ENCODE data around the gene FLNB. TPM values are rescaled to one million over a fixed set of nuclear protein-coding genes. Genes with fewer than 3 reads are reported as not detected.
"Not testable (repeated sequence)": the region's sequence is repeated elsewhere in the genome, so short reads cannot be mapped to it uniquely, and the experiment has no call there.

FLNB gene
- total RNA-seq, 1 donor from 2014 or later, result 42.2 TPM

GRCh38 chr3:58049143-58049785, 41.0 kb downstream of the FLNB start:
- intact Hi-C loops (cut with micrococcal nuclease), result no loop called here

GRCh38 chr3:58051196-58051595, 43.0 kb downstream of the FLNB start:
- intact Hi-C loops (cut with micrococcal nuclease), result no loop called here

DNA sequence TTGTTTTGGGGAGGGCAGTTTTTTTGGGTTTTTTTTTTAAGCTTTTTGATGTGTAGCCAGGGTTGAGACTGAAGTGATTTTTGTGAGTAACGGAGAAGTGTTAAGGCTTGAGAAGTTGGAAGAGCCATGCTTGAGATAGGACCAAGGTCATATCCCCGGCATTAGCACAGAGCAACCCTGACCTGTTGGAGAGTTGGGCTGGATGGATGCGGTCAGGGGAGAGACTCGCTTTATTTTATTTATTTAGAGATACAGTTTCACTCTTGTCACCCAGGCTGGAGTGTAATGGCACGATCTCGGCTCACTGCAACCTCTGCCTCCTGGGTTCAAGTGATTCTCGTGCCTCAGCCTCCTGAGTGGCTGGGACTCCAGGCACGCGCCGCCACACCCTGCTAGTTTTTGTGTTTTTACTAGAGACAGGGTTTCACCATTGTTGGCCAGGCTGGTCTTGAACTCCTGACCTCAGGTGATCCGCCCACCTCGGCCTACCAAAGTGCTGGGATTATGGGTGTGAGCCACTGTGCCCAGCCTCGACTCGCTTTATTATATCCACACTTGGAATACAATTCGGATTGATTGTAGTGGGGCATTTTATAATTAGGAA, 43.5 kb downstream of the FLNB start:
- intact Hi-C loops (cut with micrococcal nuclease), result not testable (repeated sequence)

DNA sequence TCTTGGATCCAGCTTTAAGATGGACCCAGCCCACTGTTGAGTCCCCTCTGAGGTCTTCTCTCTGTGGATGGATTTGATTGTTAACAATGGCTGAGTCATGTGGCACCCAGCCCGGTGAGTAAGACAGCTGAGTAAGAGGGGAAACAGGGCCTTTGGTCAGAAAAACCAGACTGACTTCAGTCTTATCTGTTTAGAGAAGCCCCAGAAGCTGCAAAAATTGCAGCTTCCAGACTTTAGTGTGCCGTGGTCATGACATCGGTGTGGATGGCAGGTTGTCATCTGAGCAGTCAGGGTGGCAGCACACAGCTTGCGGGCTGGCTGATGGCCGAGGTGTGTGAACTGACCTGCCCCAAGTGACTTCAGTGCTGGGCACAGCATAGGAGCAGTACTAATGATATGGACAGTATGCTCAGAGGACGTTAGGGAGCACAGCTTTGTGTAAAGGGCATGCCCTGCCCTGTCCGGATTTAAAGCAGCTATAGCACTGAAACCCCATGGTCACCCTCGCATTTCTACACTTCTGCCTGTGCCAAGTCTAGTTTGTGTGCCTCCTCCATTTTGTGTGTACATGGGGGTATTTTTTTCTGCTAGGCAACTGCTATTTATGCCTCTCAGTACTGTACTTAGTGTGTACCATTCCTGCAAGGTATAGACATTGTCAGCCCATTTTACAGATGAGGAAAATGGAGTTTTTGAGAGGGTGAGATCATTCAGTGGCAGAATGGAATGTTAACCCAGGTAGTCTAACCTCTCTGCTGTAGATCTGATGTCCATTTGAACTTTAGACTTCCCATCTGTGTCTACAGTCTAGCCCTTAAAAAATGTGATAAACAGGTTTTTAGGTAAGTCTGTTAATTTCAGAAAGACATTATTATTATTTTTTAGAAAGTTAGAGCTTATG, 44.4 kb downstream of the FLNB start:
- intact Hi-C loops (cut with micrococcal nuclease), result no loop called here

GRCh38 chr3:58054652-58055051, 46.4 kb downstream of the FLNB start:
- intact Hi-C loops (cut with micrococcal nuclease), result no loop called here

- intact Hi-C loops (cut with micrococcal nuclease), result no loop called here
Observed at GRCh38 chr3:58055314-58055713, 47.1 kb downstream of the FLNB start.

DNA sequence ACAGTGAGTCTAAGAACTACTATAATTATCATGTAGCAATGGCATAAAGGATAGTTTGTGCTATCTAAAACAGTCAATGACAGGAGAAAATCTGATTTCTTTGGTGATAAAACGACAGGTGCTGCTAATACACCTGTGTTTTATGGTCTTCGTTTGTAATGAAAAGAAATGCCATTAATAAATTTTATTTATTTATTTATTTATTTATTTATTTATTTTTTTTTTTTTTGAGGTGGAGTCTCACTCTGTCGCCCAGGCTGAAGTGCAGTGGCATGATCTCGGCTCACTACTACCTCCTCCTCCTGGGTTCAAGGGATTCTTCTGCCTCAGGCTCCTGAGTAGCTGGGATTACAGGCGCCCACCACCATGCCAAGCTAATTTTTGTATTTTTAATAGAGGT, 47.7 kb downstream of the FLNB start:
- intact Hi-C loops (cut with micrococcal nuclease), result not testable (repeated sequence)

GRCh38 chr3:58058361-58059263, 50.4 kb downstream of the FLNB start:
- intact Hi-C loops (cut with micrococcal nuclease), result no loop called here

DNA sequence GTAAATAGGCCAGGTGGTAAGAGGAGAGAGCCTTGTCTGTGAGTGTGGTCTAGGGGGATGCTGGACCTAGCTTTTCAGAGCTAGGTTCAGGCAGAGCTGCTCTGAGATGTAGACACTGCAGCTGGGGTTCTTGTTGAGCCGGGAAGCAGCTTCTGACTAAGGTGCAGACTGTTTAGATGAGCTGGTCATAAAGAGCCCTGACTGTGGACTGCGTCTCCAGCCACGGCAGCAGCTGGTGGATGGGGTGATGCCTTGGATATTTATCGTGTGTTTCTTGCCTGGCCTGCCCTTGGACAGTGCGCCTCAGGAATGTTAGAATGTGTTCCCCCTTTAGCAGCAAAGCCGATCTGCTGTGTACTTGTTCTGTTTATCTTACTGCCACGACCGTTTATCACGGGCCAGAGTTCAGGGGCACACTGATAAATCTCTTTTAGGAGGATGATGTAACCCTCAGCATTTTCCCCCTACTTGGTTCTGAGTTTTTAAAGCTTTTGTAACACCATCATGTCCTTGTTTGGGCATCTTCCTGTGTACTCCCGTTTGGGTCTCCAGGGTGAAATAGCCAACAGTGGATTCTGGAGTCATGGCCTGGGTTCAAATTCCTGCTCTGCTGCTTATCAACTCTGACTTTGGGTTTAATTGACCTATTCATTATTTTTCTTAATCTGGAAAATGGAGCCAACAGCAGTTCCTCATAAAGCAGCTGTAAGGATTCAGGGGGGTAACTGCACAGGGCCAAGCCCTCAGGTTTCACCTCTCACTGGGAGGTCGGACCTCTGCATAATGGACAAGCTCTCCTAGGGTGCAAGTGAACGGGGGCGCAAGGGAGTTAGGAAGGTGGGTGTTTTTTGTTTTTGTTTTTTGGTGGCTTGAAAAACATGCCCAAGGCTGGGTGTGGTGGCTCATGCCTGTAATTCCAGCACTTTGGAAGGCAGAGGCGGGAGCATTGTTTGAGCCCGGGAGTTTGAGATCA, 51.4 kb downstream of the FLNB start:
- intact Hi-C loops (cut with micrococcal nuclease), result no loop called here

DNA sequence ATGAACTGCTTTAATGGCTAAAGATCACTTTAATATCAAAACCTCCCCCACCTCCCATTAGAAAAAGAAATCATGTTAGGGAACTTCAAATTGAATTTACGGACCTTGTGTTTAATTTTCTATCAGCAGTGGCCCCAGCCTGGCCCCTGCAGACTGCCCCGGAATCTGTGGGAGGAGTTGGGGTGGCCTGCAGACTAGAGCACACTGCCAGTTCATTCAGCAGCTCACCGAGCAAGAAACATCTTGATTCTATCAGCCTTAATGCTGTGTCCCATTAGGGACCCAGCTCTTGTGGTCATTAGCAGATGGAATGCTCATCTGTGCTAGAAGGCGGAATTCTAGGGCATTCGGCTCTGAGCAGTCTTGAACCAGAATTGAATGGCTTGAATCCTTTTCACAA, 54.2 kb downstream of the FLNB start:
- intact Hi-C loops (cut with micrococcal nuclease), result no loop called here

GRCh38 chr3:58063022-58063815, 55.0 kb downstream of the FLNB start:
- intact Hi-C loops (cut with micrococcal nuclease), result no loop called here

- intact Hi-C loops (cut with micrococcal nuclease), result no loop called here
Observed at GRCh38 chr3:58064923-58065638, 56.9 kb downstream of the FLNB start.

DNA sequence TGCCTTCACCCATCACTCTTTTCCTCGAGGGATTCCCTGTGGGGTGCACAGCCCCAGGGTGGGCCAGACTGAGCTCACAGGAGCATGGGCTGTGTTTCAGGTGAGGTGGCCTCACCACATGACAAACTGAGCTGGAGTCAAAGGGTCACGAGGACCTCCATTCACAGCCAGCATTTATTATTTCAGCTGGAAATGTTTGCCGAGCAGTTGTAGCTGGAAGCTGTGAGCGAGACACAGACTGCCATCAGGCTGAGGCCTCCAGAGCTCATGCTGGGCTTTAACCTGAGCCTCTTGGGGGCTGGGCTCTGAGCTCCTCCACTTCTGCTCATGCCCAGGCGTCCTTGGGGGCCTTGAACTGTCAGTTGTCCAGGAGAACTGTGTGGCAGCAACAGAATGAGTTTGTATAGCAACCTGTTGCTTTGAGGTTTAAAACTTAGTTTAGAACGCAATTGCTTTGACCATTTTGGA, 57.5 kb downstream of the FLNB start:
- intact Hi-C loops (cut with micrococcal nuclease), result no loop called here

- intact Hi-C loops (cut with micrococcal nuclease), result no loop called here
Observed at GRCh38 chr3:58066842-58067241, 58.6 kb downstream of the FLNB start.

DNA sequence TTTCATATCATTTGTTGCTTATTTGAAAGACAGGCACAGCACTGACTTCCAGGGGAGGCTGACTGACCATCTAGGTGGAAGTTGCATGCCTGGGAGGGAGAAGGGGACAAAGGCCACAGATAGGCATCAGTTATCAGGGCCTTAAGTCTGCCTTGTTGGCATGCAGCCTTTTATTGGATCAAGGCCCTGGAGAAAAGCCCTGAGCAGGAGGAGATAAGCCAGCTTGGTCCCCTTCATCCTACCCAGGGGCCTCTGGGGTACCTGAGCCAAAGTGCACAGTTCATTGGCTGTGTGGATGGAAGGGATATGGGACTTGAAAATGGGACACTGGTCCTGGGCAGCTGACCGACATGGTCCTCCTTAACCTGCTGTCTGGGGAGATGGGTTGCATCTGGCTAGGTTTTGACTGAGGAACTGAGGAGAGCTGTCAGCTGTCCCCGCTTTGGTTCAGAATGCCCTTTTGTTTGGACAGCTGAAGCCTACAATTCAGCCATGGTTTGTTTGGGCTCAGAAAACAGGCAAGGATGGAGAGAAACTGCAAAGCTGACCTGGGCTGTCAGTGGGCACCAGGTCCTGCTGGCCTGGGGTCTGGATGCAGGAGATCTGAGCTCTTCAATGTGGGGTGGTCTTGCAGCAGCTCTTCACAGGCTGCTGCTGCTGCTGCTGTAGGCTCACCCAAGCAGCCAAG, 60.0 kb downstream of the FLNB start:
- intact Hi-C loops (cut with micrococcal nuclease), result no loop called here

- intact Hi-C loops (cut with micrococcal nuclease), result no loop called here
Observed at GRCh38 chr3:58071480-58071971, 63.3 kb downstream of the FLNB start.

GRCh38 chr3:58072052-58072762, 64.0 kb downstream of the FLNB start:
- intact Hi-C loops (cut with micrococcal nuclease), result no loop called here
